Measurements from ENCODE around the gene FYN. TPM values are rescaled to one million over a fixed set of nuclear protein-coding genes. Genes with fewer than 3 reads are reported as not detected.
A peak's percentile ranks its signal among the peaks of the same experiment; 100 is the strongest.

FYN gene
- total and polyA plus RNA-seq, 9 of the 15 experiments (the other 6 are each of a cell fraction or from before 2014, with no cell fraction given): 2.9 to 22.1 (median 11.4) TPM

GRCh38 chr6:111662794-111663593, 210.3 kb downstream of the FYN start (continued):
- no peak for TF ChIP-seq PBX2 (CRISPR knock-in tag; IDR thresholded peaks at IDR 0.05; ENCODE audit: low read depth)
- TF ChIP-seq PBX2 (tag; conservative IDR thresholded peaks at IDR 0.05; ENCODE audit: low read depth): peak; percentile 57; the same call in 1 of the 2 replicates
- TF ChIP-seq NFE2L1 (tag; IDR thresholded peaks at IDR 0.05; ENCODE audit: borderline replicate concordance, low read depth): no peak
- TF ChIP-seq SFPQ (IDR thresholded peaks at IDR 0.05; ENCODE audit: low read depth, low read length): no peak
- TF ChIP-seq MEIS2 (IDR thresholded peaks at IDR 0.05; ENCODE audit: partially characterized antibody): peak; percentile 55
- TF ChIP-seq TFAP4 (CRISPR knock-in tag; IDR thresholded peaks at IDR 0.05; ENCODE audit: borderline replicate concordance): no peak
- TF ChIP-seq ZNF354B (CRISPR knock-in tag; IDR thresholded peaks at IDR 0.05): no peak
- TF ChIP-seq ZNF311 (CRISPR knock-in tag; IDR thresholded peaks at IDR 0.05): no peak

All from K562 (cell line).